ENCODE results near the gene ACVR2A.

Gene ACVR2A

DNA sequence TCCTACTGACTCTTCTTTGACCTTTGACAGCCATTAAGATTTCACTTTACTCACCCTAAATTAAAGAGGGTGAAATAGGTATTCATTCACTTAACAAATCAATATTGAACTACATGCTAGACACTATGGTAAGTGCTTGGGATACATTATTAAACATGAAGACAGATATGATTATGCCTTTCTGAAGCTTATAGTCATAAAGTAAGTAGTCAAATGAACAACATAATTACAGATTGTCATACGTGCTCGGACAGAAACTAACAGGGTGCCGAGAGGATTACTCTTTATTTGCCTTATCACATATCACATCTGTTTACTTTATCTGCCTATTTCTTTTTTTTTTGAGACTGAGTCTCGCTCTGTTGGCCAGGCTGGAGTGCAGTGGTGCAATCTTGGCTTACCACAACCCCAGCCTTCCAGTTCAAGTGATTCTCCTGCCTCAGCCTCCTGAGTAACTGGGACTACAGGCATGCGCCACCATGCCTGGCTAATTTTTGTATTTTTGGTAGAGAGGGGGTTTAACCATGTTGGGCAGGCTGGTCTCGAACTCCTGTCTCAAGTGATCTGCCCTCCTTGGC lies 9.8 kb downstream of the ACVR2A start:
- no peaks in the 10 kb centered on the region for H3K9me3 ChIP-seq (ENCODE audit: control insufficient read depth in 5 of 5, low read length in 5 of 5)

GRCh38 chr2:147855316-147855715 lies 10.5 kb downstream of the ACVR2A start:
- Histone ChIP-seq H3K4me3 (ENCODE audit: low read depth in 1 of 5, low read length in 5 of 5) (no peak overlapping the region), H3K36me3 (ENCODE audit: control insufficient read depth in 5 of 5, insufficient read depth in 5 of 5, low read length in 5 of 5) (no peaks in the 10 kb centered on the region), H3K27ac (ENCODE audit: low read depth, low read length) (no peak overlapping the region), H3K9ac (ENCODE audit: low read length in 5 of 5) (no peak overlapping the region), H3K9me3 (ENCODE audit: control insufficient read depth in 5 of 5, low read length in 5 of 5) (no peaks in the 10 kb centered on the region), H3K27me3 (ENCODE audit: control insufficient read depth in 5 of 5, insufficient read depth in 4 of 5, low read length in 5 of 5) (no peaks in the 10 kb centered on the region), H3K4me1 (ENCODE audit: control insufficient read depth in 5 of 5, insufficient read depth in 5 of 5, low read length in 5 of 5) (peaks cover 0 to 21% (median 16%) of the 10 kb centered on the region in 5 donors)

More for the DNA sequence above, 9.8 kb downstream of the ACVR2A start:
- H3K27me3 ChIP-seq (ENCODE audit: control insufficient read depth in 5 of 5, insufficient read depth in 4 of 5, low read length in 5 of 5), result no peaks in the 10 kb centered on the region
- peaks cover 0 to 20% (median 16%) of the 10 kb centered on the region in 5 donors for H3K4me1 ChIP-seq (ENCODE audit: control insufficient read depth in 5 of 5, insufficient read depth in 5 of 5, low read length in 5 of 5)
- no peak overlapping the region for H3K4me3 ChIP-seq (ENCODE audit: low read depth in 1 of 5, low read length in 5 of 5)
- H3K9ac ChIP-seq (ENCODE audit: low read length in 5 of 5), result no peak overlapping the region
- no peaks in the 10 kb centered on the region for H3K36me3 ChIP-seq (ENCODE audit: control insufficient read depth in 5 of 5, insufficient read depth in 5 of 5, low read length in 5 of 5)
- H3K27ac ChIP-seq (ENCODE audit: low read depth, low read length), result no peak overlapping the region

DNA sequence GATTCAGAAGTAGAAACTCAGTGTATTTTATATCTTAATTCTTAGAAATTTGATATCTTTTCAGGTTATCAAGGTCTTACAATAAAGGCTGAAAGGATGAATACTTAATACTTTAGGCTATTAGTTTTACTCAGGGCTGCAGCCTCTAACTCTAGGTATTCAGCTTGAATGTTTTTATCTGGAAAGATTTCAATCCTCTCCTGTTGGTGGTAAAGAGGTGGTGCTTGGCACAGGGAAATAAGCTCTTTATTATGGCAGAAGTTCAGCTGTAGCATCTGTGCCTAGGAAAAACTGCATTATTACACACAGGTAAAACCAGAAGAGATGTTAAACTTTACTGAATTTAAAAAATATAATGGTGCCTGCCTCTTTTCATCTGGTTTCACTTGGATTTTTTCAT lies 11.1 kb downstream of the ACVR2A start:
- no peaks in the 10 kb centered on the region for H3K36me3 ChIP-seq (ENCODE audit: control insufficient read depth in 5 of 5, insufficient read depth in 5 of 5, low read length in 5 of 5)
- H3K9ac ChIP-seq (ENCODE audit: low read length in 5 of 5), result no peak overlapping the region
- no peaks in the 10 kb centered on the region for H3K27me3 ChIP-seq (ENCODE audit: control insufficient read depth in 5 of 5, insufficient read depth in 4 of 5, low read length in 5 of 5)
- peaks cover 0 to 21% (median 13%) of the 10 kb centered on the region in 5 donors for H3K4me1 ChIP-seq (ENCODE audit: control insufficient read depth in 5 of 5, insufficient read depth in 5 of 5, low read length in 5 of 5)
- no peaks in the 10 kb centered on the region for H3K9me3 ChIP-seq (ENCODE audit: control insufficient read depth in 5 of 5, low read length in 5 of 5)
- H3K27ac ChIP-seq (ENCODE audit: low read depth, low read length), result no peak overlapping the region
- H3K4me3 ChIP-seq (ENCODE audit: low read depth in 1 of 5, low read length in 5 of 5), result no peak overlapping the region

- no peaks in the 10 kb centered on the region for H3K9me3 ChIP-seq (ENCODE audit: control insufficient read depth in 5 of 5, low read length in 5 of 5)
- H3K4me1 ChIP-seq (ENCODE audit: control insufficient read depth in 5 of 5, insufficient read depth in 5 of 5, low read length in 5 of 5), result peaks cover 0 to 22% (median 13%) of the 10 kb centered on the region in 5 donors
- no peak overlapping the region for H3K9ac ChIP-seq (ENCODE audit: low read length in 5 of 5)
- no peak overlapping the region for H3K4me3 ChIP-seq (ENCODE audit: low read depth in 1 of 5, low read length in 5 of 5)
- no peaks in the 10 kb centered on the region for H3K27me3 ChIP-seq (ENCODE audit: control insufficient read depth in 5 of 5, insufficient read depth in 4 of 5, low read length in 5 of 5)
- H3K27ac ChIP-seq (ENCODE audit: low read depth, low read length), result no peak overlapping the region
- no peaks in the 10 kb centered on the region for H3K36me3 ChIP-seq (ENCODE audit: control insufficient read depth in 5 of 5, insufficient read depth in 5 of 5, low read length in 5 of 5)
These were observed 15.2 kb downstream of the ACVR2A start for GRCh38 chr2:147860009-147860408.

- Histone ChIP-seq H3K4me3 (ENCODE audit: low read depth in 1 of 5, low read length in 5 of 5) (no peak overlapping the region), H3K27me3 (ENCODE audit: control insufficient read depth in 5 of 5, insufficient read depth in 4 of 5, low read length in 5 of 5) (no peaks in the 10 kb centered on the region), H3K36me3 (ENCODE audit: control insufficient read depth in 5 of 5, insufficient read depth in 5 of 5, low read length in 5 of 5) (no peaks in the 10 kb centered on the region), H3K9ac (ENCODE audit: low read length in 5 of 5) (no peak overlapping the region), H3K4me1 (ENCODE audit: control insufficient read depth in 5 of 5, insufficient read depth in 5 of 5, low read length in 5 of 5) (peaks cover 0 to 22% (median 13%) of the 10 kb centered on the region in 5 donors), H3K27ac (ENCODE audit: low read depth, low read length) (no peak overlapping the region), H3K9me3 (ENCODE audit: control insufficient read depth in 5 of 5, low read length in 5 of 5) (no peaks in the 10 kb centered on the region)
These were observed 18.2 kb downstream of the ACVR2A start for GRCh38 chr2:147862859-147863516.

GRCh38 chr2:147863835-147864234 lies 19.0 kb downstream of the ACVR2A start:
- H3K9ac ChIP-seq (ENCODE audit: low read length in 5 of 5), result no peak overlapping the region
- no peaks in the 10 kb centered on the region for H3K27me3 ChIP-seq (ENCODE audit: control insufficient read depth in 5 of 5, insufficient read depth in 4 of 5, low read length in 5 of 5)
- H3K9me3 ChIP-seq (ENCODE audit: control insufficient read depth in 5 of 5, low read length in 5 of 5), result no peaks in the 10 kb centered on the region
- H3K4me1 ChIP-seq (ENCODE audit: control insufficient read depth in 5 of 5, insufficient read depth in 5 of 5, low read length in 5 of 5), result peaks cover 0 to 22% (median 13%) of the 10 kb centered on the region in 5 donors
- no peak overlapping the region for H3K4me3 ChIP-seq (ENCODE audit: low read depth in 1 of 5, low read length in 5 of 5)
- no peak overlapping the region for H3K27ac ChIP-seq (ENCODE audit: low read depth, low read length)
- H3K36me3 ChIP-seq (ENCODE audit: control insufficient read depth in 5 of 5, insufficient read depth in 5 of 5, low read length in 5 of 5), result no peaks in the 10 kb centered on the region

- Histone ChIP-seq H3K4me3 (ENCODE audit: low read depth in 1 of 5, low read length in 5 of 5) (no peak overlapping the region), H3K27ac (ENCODE audit: low read depth, low read length) (no peak overlapping the region), H3K9me3 (ENCODE audit: control insufficient read depth in 5 of 5, low read length in 5 of 5) (no peaks in the 10 kb centered on the region), H3K9ac (ENCODE audit: low read length in 5 of 5) (no peak overlapping the region), H3K36me3 (ENCODE audit: control insufficient read depth in 5 of 5, insufficient read depth in 5 of 5, low read length in 5 of 5) (no peaks in the 10 kb centered on the region), H3K4me1 (ENCODE audit: control insufficient read depth in 5 of 5, insufficient read depth in 5 of 5, low read length in 5 of 5) (peaks cover 0 to 15% (median 7%) of the 10 kb centered on the region in 5 donors), H3K27me3 (ENCODE audit: control insufficient read depth in 5 of 5, insufficient read depth in 4 of 5, low read length in 5 of 5) (no peaks in the 10 kb centered on the region)
These were observed 20.7 kb downstream of the ACVR2A start for GRCh38 chr2:147865560-147865959.

GRCh38 chr2:147867050-147867449 lies 22.2 kb downstream of the ACVR2A start:
- Histone ChIP-seq H3K4me1 (ENCODE audit: control insufficient read depth in 5 of 5, insufficient read depth in 5 of 5, low read length in 5 of 5) (peaks cover 0 to 13% (median 9%) of the 10 kb centered on the region in 5 donors), H3K36me3 (ENCODE audit: control insufficient read depth in 5 of 5, insufficient read depth in 5 of 5, low read length in 5 of 5) (no peaks in the 10 kb centered on the region)

GRCh38 chr2:147869934-147870333 lies 25.1 kb downstream of the ACVR2A start:
- no peaks in the 10 kb centered on the region for H3K27me3 ChIP-seq (ENCODE audit: control insufficient read depth in 5 of 5, insufficient read depth in 4 of 5, low read length in 5 of 5)

More at GRCh38 chr2:147867050-147867449, 22.2 kb downstream of the ACVR2A start:
- H3K4me3 ChIP-seq (ENCODE audit: low read depth in 1 of 5, low read length in 5 of 5), result no peak overlapping the region
- no peaks in the 10 kb centered on the region for H3K27me3 ChIP-seq (ENCODE audit: control insufficient read depth in 5 of 5, insufficient read depth in 4 of 5, low read length in 5 of 5)
- no peaks in the 10 kb centered on the region for H3K9me3 ChIP-seq (ENCODE audit: control insufficient read depth in 5 of 5, low read length in 5 of 5)
- no peak overlapping the region for H3K9ac ChIP-seq (ENCODE audit: low read length in 5 of 5)
- no peak overlapping the region for H3K27ac ChIP-seq (ENCODE audit: low read depth, low read length)

GRCh38 chr2:147872967-147873366 lies 28.1 kb downstream of the ACVR2A start:
- no peaks in the 10 kb centered on the region for H3K36me3 ChIP-seq (ENCODE audit: control insufficient read depth in 5 of 5, insufficient read depth in 5 of 5, low read length in 5 of 5)
- H3K4me1 ChIP-seq (ENCODE audit: control insufficient read depth in 5 of 5, insufficient read depth in 5 of 5, low read length in 5 of 5), result peaks cover 0 to 15% (median 5%) of the 10 kb centered on the region in 5 donors
- no peak overlapping the region for H3K9ac ChIP-seq (ENCODE audit: low read length in 5 of 5)
- no peak overlapping the region for H3K4me3 ChIP-seq (ENCODE audit: low read depth in 1 of 5, low read length in 5 of 5)
- no peaks in the 10 kb centered on the region for H3K27me3 ChIP-seq (ENCODE audit: control insufficient read depth in 5 of 5, insufficient read depth in 4 of 5, low read length in 5 of 5)
- H3K9me3 ChIP-seq (ENCODE audit: control insufficient read depth in 5 of 5, low read length in 5 of 5), result no peaks in the 10 kb centered on the region
- H3K27ac ChIP-seq (ENCODE audit: low read depth, low read length), result no peak overlapping the region

More at GRCh38 chr2:147869934-147870333, 25.1 kb downstream of the ACVR2A start:
- H3K36me3 ChIP-seq (ENCODE audit: control insufficient read depth in 5 of 5, insufficient read depth in 5 of 5, low read length in 5 of 5), result no peaks in the 10 kb centered on the region
- H3K4me3 ChIP-seq (ENCODE audit: low read depth in 1 of 5, low read length in 5 of 5), result no peak overlapping the region
- peaks cover 0 to 5% (median 3%) of the 10 kb centered on the region in 5 donors for H3K4me1 ChIP-seq (ENCODE audit: control insufficient read depth in 5 of 5, insufficient read depth in 5 of 5, low read length in 5 of 5)
- H3K27ac ChIP-seq (ENCODE audit: low read depth, low read length), result no peak overlapping the region
- no peaks in the 10 kb centered on the region for H3K9me3 ChIP-seq (ENCODE audit: control insufficient read depth in 5 of 5, low read length in 5 of 5)
- no peak overlapping the region for H3K9ac ChIP-seq (ENCODE audit: low read length in 5 of 5)
